G401.6 (cell line): ENCODE measurements around the gene CHRNB2.
A peak's percentile ranks its signal among the peaks of the same experiment; 100 is the strongest.

ENCODE experiments used
- FAIRE-seq: peaks from 2 replicates; lab custom pipeline; 2012; peaks lifted over from hg19 to GRCh38; lab: Jason Lieb, UNC

The CHRNB2 gene

DNA sequence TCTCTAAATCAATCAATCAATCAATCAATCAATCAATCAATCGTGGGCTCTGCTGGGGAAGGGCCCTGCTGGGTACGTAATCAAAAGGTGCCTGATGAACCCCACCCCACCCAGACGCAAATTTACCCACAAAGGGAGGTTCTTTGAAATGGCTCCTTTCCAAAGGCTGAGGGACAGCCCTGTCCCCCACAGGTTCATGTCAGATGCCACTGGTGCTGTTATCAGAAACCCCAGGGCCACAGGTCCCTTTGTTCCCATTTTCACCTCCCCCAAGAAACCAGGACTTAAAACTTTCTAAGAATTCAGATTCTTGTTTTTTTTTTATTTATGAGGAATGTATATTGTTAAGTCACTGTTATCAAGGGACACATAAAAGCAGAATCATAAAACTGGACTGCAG lies 14.2 kb downstream of the CHRNB2 start:
- no peak for FAIRE-seq

DNA sequence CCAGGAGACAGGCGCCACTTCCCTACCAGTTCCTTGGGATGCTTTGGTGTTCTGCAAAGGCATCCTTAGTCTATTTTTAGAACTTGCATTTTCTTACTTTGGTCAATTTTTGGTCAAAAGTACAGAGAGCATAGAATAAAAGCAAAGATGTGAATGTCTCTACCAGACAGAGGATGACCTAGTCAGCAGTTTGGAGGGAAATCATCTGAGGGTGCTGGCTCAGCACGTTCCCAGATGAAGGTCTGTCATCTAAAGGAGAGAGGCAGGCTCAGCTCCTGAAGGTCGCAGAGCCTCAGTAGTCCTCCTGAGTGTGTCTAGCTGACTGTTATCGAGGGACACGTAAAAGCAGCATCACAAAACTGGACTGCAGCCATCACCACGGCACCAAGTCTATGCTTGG lies 15.3 kb downstream of the CHRNB2 start:
- no peak for FAIRE-seq

GRCh38 chr1:154583773-154584172 lies 16.2 kb downstream of the CHRNB2 start:
- FAIRE-seq = no peak

DNA sequence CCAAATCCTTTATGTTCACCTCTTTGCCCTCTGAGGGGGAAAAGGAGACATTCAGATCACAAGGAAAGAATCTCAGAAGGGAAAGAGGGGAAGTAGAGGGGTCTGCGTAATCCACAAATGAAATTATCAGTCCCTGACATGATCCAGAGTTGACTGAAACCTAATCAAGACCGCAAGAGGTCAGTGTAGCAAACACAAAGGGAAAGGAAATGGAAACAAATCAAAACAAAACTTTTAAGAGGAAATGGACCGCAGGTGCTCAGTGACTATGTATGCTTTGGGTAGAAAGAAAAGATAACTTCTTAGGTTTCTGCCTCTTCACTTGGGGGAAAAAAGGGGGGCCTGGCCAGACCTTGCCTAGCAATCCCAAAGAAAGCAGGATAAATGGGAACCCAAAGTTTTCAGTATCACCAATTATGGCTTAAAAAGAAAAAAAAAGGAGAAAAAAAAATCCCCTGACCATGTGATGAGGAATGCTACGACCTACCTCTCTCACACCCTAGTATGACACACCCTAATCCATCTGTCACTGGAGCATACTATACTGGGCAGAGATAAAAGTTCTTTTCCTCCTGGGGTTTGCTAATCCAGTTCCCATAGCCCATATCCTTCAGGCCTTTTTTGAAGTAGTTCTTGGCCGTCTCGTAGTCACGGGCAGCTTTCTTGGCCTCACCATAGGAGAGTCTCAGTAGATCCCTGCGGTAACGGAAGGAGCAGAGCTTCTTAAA lies 16.9 kb downstream of the CHRNB2 start:
- FAIRE-seq = no peak

DNA sequence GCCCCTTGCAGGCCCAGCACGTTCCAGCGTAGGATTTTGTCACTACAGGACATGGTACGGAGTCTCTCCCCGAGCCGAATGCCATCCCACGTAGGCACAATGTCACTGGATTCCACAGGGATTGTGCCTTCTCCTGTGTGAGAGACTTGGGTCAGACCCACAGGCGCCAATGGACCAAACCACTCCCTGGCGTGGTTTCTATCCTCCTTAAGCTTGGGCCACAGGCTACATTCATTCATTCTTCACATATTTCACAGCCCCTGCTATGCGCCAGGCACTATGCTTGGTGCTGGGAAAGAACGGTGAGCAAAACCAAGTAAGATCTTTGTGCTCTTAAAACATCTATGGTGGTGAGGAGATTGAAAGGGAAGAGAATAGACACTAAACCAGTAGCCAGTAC lies 18.7 kb downstream of the CHRNB2 start:
- FAIRE-seq = no peak

- FAIRE-seq = no peak
Measured at GRCh38 chr1:154586641-154587040, 19.1 kb downstream of the CHRNB2 start.

DNA sequence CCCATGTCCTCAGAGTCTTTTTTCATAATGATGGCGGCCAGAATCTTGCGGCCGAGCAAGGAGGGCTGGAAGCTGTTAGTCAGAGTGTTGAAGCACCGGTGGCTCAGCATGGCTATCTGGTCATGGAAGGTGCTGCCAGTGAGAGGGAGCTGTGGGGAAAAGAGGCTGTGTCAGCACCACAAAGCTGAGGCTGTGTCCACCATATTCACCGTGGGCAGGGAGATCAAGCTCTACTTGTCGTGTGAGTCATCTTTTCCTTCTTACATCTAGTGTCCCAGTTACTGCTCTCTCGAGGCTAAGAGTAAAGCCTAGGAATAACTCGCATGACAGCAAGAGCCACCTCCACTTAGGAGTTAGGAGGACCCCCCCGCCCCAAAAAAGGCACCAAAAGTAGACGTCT lies 22.2 kb downstream of the CHRNB2 start:
- no peak for FAIRE-seq

DNA sequence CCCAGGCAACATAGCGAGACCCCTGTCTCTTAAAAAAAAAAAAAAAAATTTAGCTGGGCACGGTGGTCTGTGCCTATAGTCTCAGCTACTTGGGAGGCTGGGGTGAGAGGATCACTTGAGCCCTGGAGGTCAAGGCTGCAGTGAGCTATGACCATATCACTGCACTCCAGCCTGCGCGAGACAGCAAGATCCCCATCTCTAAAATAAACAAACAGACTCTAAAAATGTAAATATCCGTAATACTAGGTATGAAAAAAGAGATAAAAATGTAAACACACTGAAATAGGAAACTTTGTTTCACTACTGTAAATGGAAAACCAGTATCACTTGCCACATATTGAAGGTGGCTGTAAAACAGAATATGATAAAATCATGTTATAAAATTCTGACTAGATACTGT lies 23.2 kb downstream of the CHRNB2 start:
- FAIRE-seq = no peak

GRCh38 chr1:154591206-154591605 lies 23.6 kb downstream of the CHRNB2 start:
- FAIRE-seq = no peak

- no peak for FAIRE-seq
Measured at GRCh38 chr1:154593390-154593789, 25.8 kb downstream of the CHRNB2 start.

DNA sequence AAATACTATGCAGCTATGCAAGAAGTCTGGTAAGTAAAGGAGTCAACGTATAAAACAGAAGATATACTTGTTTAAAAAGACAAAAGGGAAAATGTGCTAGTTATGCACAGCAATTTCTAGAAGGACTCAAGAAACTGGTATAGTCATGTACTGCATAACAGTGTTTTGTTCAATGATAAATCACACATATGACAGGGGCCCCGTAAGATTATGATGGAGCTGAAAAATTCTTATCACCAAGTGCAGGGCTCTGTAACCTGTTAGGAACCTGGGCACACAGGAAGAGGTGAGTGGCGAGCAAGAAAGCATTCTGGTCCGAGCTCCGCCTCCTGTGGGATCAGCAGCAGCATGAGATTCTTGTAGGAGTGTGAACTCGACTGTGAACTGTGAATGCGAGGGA lies 27.2 kb downstream of the CHRNB2 start:
- no peak for FAIRE-seq

- FAIRE-seq = no peak
Measured at GRCh38 chr1:154595621-154596020, 28.0 kb downstream of the CHRNB2 start.

GRCh38 chr1:154598871-154599635 lies 31.5 kb downstream of the CHRNB2 start:
- FAIRE-seq = no peak

- FAIRE-seq = no peak
Measured at GRCh38 chr1:154599658-154600057, 32.1 kb downstream of the CHRNB2 start.

- no peak for FAIRE-seq
Measured at GRCh38 chr1:154603317-154603716, 35.7 kb downstream of the CHRNB2 start.

DNA sequence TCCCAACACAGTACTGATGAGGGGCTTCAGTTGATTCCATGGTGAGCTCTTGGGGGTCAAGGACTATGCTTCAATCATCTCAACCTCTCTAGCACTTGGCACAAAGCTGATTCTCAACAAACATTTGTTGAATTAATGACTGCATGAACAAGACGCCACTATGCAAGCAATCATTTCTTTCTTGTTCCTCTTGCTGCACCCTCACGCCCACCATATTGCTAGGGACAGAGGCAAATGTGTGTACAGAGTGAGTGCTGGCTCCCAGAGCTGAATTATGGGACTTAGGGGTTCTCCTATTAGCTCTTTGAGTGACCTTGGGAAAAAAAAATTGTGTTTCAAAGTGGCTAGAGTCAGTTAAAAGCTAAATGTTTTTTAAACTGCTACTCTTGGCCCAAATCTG lies 38.0 kb downstream of the CHRNB2 start:
- FAIRE-seq = no peak

DNA sequence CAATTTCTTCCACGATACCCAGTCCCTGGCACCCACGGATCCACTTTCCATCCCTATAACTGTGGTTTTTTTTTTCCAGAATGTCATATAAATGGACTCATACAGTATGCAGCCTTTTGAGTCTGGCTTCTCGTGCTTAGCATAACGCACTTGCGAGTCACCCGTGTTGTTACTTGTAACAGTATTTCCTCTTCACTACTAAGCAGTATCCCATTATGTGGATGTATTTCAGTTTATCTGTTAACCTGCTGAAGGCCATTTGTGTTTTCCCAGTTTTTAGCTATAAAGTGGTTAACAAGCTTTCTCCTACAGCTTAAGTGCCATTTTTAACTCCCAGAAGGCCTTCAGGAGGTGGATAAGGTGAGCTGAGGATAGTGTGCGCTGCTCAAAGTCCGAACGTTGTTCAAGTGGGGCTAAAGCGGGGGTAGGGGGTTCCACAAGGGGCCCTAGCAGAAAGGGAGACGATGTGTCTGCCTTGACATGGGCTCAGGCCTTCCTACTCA lies 39.6 kb downstream of the CHRNB2 start:
- no peak for FAIRE-seq

DNA sequence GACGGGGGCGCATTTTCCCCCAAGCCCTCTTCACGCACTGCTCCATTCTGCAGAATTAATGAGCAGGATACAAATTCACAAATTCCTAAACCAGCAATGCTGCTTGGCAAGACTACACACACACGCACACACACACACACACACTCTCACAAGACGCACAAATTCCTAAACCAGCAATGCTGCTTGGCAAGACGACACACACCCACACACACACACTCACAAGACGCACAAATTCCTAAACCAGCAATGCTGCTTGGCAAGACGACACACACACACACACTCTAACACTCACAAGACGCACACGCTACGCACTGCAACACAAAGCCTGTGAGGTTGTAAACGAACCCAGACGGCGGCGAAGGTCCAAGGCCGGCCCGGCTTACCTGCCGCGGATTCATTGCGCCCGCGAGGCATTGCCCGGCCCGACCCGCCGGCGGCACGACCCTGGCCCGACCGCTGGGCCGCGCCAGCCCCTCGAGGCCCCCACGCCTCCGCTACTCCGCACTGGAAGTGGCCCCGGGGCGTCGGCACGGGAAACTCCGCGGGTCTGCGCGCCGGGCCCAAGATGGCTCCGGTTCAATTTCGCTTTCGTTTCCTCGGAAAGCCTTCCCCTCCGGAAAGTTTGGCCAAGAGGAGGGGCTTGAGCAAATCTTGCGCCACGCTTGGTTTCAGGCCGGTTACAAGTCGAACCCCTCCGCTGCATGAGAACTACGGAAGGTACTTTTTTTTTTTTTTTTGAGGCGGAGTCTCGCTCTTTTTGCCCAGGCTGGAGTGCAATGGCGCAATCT lies 40.2 kb downstream of the CHRNB2 start, which contains the start of gene ADAR:
ADAR (minus strand) TSS at position 578 of the 788 bp plus-strand sequence; CDS start at position 398, 180 bp downstream.
- peak; percentile 63 for FAIRE-seq

DNA sequence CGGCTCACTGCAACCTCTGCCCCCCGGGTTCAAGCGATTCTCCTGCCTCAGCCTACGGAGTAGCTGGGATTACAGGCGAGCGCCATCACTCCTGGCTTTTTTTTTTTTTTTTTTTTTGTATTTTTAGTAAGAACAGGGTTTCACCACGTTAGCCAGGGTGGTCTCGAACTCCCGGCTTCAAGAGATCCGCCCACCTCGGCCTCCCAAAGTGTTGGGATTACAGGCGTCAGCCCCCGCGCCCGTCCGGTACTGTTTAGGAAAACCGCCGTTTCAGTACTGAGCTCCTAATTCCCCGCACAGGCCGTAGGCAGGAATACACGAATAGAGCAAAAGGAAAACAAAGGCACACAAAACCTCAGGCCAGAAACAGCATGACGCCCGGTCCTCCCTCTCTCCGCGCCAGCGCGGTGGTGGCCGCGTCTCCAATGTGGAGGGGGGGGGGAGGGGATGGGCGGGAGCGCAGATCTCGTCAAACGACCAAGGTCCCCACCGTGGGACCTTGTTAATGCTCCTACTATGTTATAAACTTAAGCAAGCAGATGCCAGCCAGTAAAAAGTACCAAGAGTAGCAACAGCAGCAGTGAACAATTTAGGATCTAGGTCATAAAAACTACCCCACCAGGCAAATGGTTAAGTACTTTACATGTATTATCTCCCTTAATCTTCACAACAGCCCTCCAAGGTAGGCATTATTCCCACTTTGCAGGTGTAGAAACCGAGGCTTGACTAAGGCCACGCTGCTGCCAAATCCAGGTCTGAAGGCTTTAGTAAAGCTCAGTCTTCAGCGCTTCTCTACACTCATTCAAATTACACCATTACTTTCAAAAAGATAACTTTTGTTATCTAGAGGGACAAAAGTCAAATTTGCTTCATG lies 41.1 kb downstream of the CHRNB2 start:
- FAIRE-seq = no peak

- no peak for FAIRE-seq
Measured at GRCh38 chr1:154609398-154610380, 42.1 kb downstream of the CHRNB2 start.
